ENCODE results near the gene RPL6. TPM values are rescaled to one million over a fixed set of nuclear protein-coding genes. Genes with fewer than 3 reads are reported as not detected.
"Not testable (repeated sequence)": the region's sequence is repeated elsewhere in the genome, so short reads cannot be mapped to it uniquely, and the experiment has no call there.

Gene RPL6
- total RNA-seq, 4 donors from 2014 or later = 1,161 to 1,752 (median 1,687) TPM

- WGBS = 83% methylated on average over 11 of the region's 11 CpGs
- Histone ChIP-seq H3K9me3 (no peaks in the 10 kb centered on the region), H3K27me3 (no peaks in the 10 kb centered on the region), H3K4me3 (no peak overlapping the region), H3K4me1 (peaks cover 21% of the 10 kb centered on the region), H3K36me3 (peaks cover 44% of the 10 kb centered on the region), H3K27ac (no peak overlapping the region)
- DNase-seq (ENCODE audit: low spot score in 2 of 2) = no peak
- TF ChIP-seq POLR2A (IDR thresholded peaks at IDR 0.05) = no peak
- TF ChIP-seq POLR2AphosphoS5 (IDR thresholded peaks at IDR 0.05) = no peak
- TF ChIP-seq, protein P1, sequence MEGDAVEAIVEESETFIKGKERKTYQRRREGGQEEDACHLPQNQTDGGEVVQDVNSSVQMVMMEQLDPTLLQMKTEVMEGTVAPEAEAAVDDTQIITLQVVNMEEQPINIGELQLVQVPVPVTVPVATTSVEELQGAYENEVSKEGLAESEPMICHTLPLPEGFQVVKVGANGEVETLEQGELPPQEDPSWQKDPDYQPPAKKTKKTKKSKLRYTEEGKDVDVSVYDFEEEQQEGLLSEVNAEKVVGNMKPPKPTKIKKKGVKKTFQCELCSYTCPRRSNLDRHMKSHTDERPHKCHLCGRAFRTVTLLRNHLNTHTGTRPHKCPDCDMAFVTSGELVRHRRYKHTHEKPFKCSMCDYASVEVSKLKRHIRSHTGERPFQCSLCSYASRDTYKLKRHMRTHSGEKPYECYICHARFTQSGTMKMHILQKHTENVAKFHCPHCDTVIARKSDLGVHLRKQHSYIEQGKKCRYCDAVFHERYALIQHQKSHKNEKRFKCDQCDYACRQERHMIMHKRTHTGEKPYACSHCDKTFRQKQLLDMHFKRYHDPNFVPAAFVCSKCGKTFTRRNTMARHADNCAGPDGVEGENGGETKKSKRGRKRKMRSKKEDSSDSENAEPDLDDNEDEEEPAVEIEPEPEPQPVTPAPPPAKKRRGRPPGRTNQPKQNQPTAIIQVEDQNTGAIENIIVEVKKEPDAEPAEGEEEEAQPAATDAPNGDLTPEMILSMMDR (IDR thresholded peaks at IDR 0.05) = no peak
- TF ChIP-seq EP300 (IDR thresholded peaks at IDR 0.05) = no peak
These were observed 2.6 kb downstream of the RPL6 start for GRCh38 chr12:112406519-112407488.

- H3K4me1 ChIP-seq = peaks cover under 1% of the 10 kb centered on the region
- no peaks in the 10 kb centered on the region for H3K9me3 ChIP-seq
- H3K36me3 ChIP-seq = peaks cover 31% of the 10 kb centered on the region
- H3K27me3 ChIP-seq = no peaks in the 10 kb centered on the region
- no peak overlapping the region for H3K4me3 ChIP-seq
- no peak for DNase-seq (ENCODE audit: low spot score in 2 of 2)
- 62% methylated on average over 5 of the region's 5 CpGs for WGBS
- TF ChIP-seq POLR2AphosphoS5 (IDR thresholded peaks at IDR 0.05) (no peak), POLR2A (IDR thresholded peaks at IDR 0.05) (no peak), EP300 (IDR thresholded peaks at IDR 0.05) (no peak)
- TF ChIP-seq, protein P1 (IDR thresholded peaks at IDR 0.05) = no peak
- no peak overlapping the region for H3K27ac ChIP-seq
These were observed 7.4 kb downstream of the RPL6 start for GRCh38 chr12:112401903-112402498.

GRCh38 chr12:112401054-112401453 lies 8.4 kb downstream of the RPL6 start:
- 95% methylated on average over 5 of the region's 5 CpGs for WGBS
- no peak for DNase-seq (ENCODE audit: low spot score in 2 of 2)
- no peak overlapping the region for H3K4me3 ChIP-seq
- TF ChIP-seq EP300 (IDR thresholded peaks at IDR 0.05) = no peak
- no peak for TF ChIP-seq POLR2A (IDR thresholded peaks at IDR 0.05)
- TF ChIP-seq POLR2AphosphoS5 (IDR thresholded peaks at IDR 0.05) = no peak
- TF ChIP-seq, protein P1 (IDR thresholded peaks at IDR 0.05) = no peak
- no peaks in the 10 kb centered on the region for H3K27me3 ChIP-seq
- H3K36me3 ChIP-seq = peaks cover 22% of the 10 kb centered on the region
- H3K27ac ChIP-seq = no peak overlapping the region
- no peaks in the 10 kb centered on the region for H3K9me3 ChIP-seq
- H3K4me1 ChIP-seq = no peaks in the 10 kb centered on the region

- Histone ChIP-seq H3K9me3 (no peaks in the 10 kb centered on the region), H3K27me3 (no peaks in the 10 kb centered on the region), H3K4me1 (no peaks in the 10 kb centered on the region), H3K4me3 (no peak overlapping the region), H3K27ac (no peak overlapping the region), H3K36me3 (no peaks in the 10 kb centered on the region)
- no peak for DNase-seq (ENCODE audit: low spot score in 2 of 2)
- TF ChIP-seq, protein P1 (IDR thresholded peaks at IDR 0.05) = no peak
- TF ChIP-seq EP300 (IDR thresholded peaks at IDR 0.05) = no peak
- no peak for TF ChIP-seq POLR2AphosphoS5 (IDR thresholded peaks at IDR 0.05)
- TF ChIP-seq POLR2A (IDR thresholded peaks at IDR 0.05) = no peak
- 85% methylated on average over 1 of the region's 1 CpG for WGBS
These were observed 16.1 kb downstream of the RPL6 start for GRCh38 chr12:112393328-112393727.

- H3K27me3 ChIP-seq; H3K4me3 ChIP-seq; H3K4me1 ChIP-seq; DNase-seq (ENCODE audit: low spot score in 2 of 2); H3K27ac ChIP-seq; H3K9me3 ChIP-seq; H3K36me3 ChIP-seq: not testable (repeated sequence)
- 74% methylated on average over 3 of the region's 4 CpGs for WGBS
These were observed 19.3 kb downstream of the RPL6 start for GRCh38 chr12:112389922-112390654.

Data from suprapubic skin (tissue), 4 donors.